AG04449 (cell line): ENCODE measurements around the gene ZNF217.
"Not testable (repeated sequence)": the region's sequence is repeated elsewhere in the genome, so short reads cannot be mapped to it uniquely, and the experiment has no call there.

Experiments used
- CTCF ChIA-PET: fragments of 350-600 bp; formaldehyde crosslinking; extraction: SDS; loops from one replicate; lab custom pipeline; 2021; ENCODE audit warnings: antibody characterized with exemption; lab: Yijun Ruan, JAX
- POLR2A ChIA-PET: fragments of 400-600, 350-600 bp; formaldehyde crosslinking; extraction: SDS; loops from one replicate; lab custom pipeline; 2020; ENCODE audit warnings: antibody characterized with exemption, inconsistent platforms; lab: Yijun Ruan, JAX
- DNase-seq: peaks from one replicate; pipeline ENCODE4 v3.0.0-alpha.2; 2010; ENCODE audit warnings: low read depth, low spot score
- H3K4me3 ChIP-seq: 2 replicates; pipeline ENCODE4 v1.5.1; 2011; ENCODE audit warnings: low read depth, mild to moderate bottlenecking, control low read depth, low read length
- CTCF ChIP-seq: IDR thresholded peaks from one replicate; pipeline ENCODE4 v1.5.1; 2011; ENCODE audit warnings: mild to moderate bottlenecking, moderate library complexity, low read length, control low read depth, inconsistent platforms; ENCODE audit not compliant: insufficient read depth; ENCODE audit errors: missing control alignments

Gene ZNF217

GRCh38 chr20:53533500-53533899, 60.1 kb downstream of the ZNF217 start:
- no peak for TF ChIP-seq CTCF
- POLR2A ChIA-PET = no interaction called here
- CTCF ChIA-PET = no interaction called here

GRCh38 chr20:53532654-53533312, 60.9 kb downstream of the ZNF217 start:
- POLR2A ChIA-PET, CTCF ChIA-PET, DNase-seq: not testable (repeated sequence)

More at GRCh38 chr20:53533500-53533899, 60.1 kb downstream of the ZNF217 start:
- no peak overlapping the region for H3K4me3 ChIP-seq
- no peak for DNase-seq

GRCh38 chr20:53530440-53530839, 63.2 kb downstream of the ZNF217 start:
- ChIA-PET POLR2A (no interaction called here), CTCF (no interaction called here)
- DNase-seq = no peak
- TF ChIP-seq CTCF = no peak
- no peak overlapping the region for H3K4me3 ChIP-seq

More at GRCh38 chr20:53532654-53533312, 60.9 kb downstream of the ZNF217 start:
- not testable (repeated sequence) for H3K4me3 ChIP-seq

GRCh38 chr20:53529658-53530057, 64.0 kb downstream of the ZNF217 start:
- ChIA-PET POLR2A (no interaction called here), CTCF (no interaction called here)
- no peak for TF ChIP-seq CTCF

GRCh38 chr20:53527196-53527595, 66.4 kb downstream of the ZNF217 start:
- ChIA-PET CTCF (interaction anchor here (1.4 kb wide), 1 partner anchor 20 kb away, joined by 3 read pairs; no protein-coding TSS in a partner anchor), POLR2A (no interaction called here)
- H3K4me3 ChIP-seq = no peak overlapping the region
- no peak for DNase-seq
- TF ChIP-seq CTCF = no peak

More at GRCh38 chr20:53529658-53530057, 64.0 kb downstream of the ZNF217 start:
- no peak for DNase-seq
- no peak overlapping the region for H3K4me3 ChIP-seq

GRCh38 chr20:53524589-53525312, 68.9 kb downstream of the ZNF217 start:
- no peak overlapping the region for H3K4me3 ChIP-seq
- no peak for DNase-seq
- ChIA-PET CTCF (no interaction called here), POLR2A (no interaction called here)
- no peak for TF ChIP-seq CTCF

GRCh38 chr20:53523615-53524014, 70.0 kb downstream of the ZNF217 start:
- POLR2A ChIA-PET, DNase-seq, CTCF ChIA-PET, H3K4me3 ChIP-seq: not testable (repeated sequence)
